IMR-90 (cell line): ENCODE results near the gene FMO1. TPM values are rescaled to one million over a fixed set of nuclear protein-coding genes. Genes with fewer than 3 reads are reported as not detected.

ENCODE experiments used
- ATAC-seq: fragments of 200-7000 bp; cut with Tn5 transposase; 2 replicates; pipeline ENCODE4 v1.9.1; 2020; ENCODE audit warnings: low read depth, mild to moderate bottlenecking, moderate library complexity
- BruUV-seq: library from RNA; stranded (reverse); fragments of 400-500 nt; replicated peaks from 2 replicates; lab custom pipeline; 2021; lab: Mats Ljungman, UMichigan
- CTCF ChIA-PET: fragments of 300-600 bp; formaldehyde crosslinking; extraction: SDS; loops from one replicate; lab custom pipeline; 2021; ENCODE audit warnings: antibody characterized with exemption; lab: Yijun Ruan, JAX
- POLR2A ChIA-PET: fragments of 300-600 bp; sonication (Branson Sonifier 250); formaldehyde crosslinking; loops from one replicate; lab custom pipeline; 2022; ENCODE audit warnings: antibody characterized with exemption; ENCODE audit not compliant: unreplicated experiment; lab: Charles Lee
- DNase-seq: peaks from one replicate; pipeline ENCODE4 v3.0.0; 2013
- H2AFZ ChIP-seq: replicated peaks from 2 replicates; pipeline ENCODE3; 2013; ENCODE audit warnings: low read length, mild to moderate bottlenecking; ENCODE audit not compliant: poor library complexity
- H2AK5ac ChIP-seq: 2 replicates; pipeline ENCODE4 v1.6.1; 2013; ENCODE audit warnings: low read depth, low read length, inconsistent platforms
- H2AK9ac ChIP-seq: replicated peaks from 2 replicates; pipeline ENCODE3; 2013; ENCODE audit warnings: mild to moderate bottlenecking, low read depth, low read length, moderate library complexity; ENCODE audit not compliant: poor library complexity
- H2BK120ac ChIP-seq: 2 replicates; pipeline ENCODE4 v1.6.1; 2013; ENCODE audit warnings: low read depth, low read length, inconsistent platforms
- H2BK15ac ChIP-seq: 3 replicates; pipeline ENCODE4 v1.6.1; 2013; ENCODE audit warnings: low read depth, low read length, inconsistent platforms
- H2BK20ac ChIP-seq: 2 replicates; pipeline ENCODE4 v1.6.1; 2013; ENCODE audit warnings: low read depth, mild to moderate bottlenecking, inconsistent platforms, low read length, moderate library complexity
- H2BK5ac ChIP-seq: 2 replicates; pipeline ENCODE4 v1.6.1; 2013; ENCODE audit warnings: mild to moderate bottlenecking, low read depth, low read length, inconsistent platforms; ENCODE audit not compliant: poor library complexity, severe bottlenecking
- H3K14ac ChIP-seq: replicated peaks from 2 replicates; pipeline ENCODE4 v1.6.1; 2013; ENCODE audit warnings: low read depth, low read length, inconsistent platforms
- H3K18ac ChIP-seq: 2 replicates; pipeline ENCODE4 v1.6.1; 2013; ENCODE audit warnings: low read depth, low read length, control low read depth
- H3K23ac ChIP-seq: 2 replicates; pipeline ENCODE4 v1.6.1; 2013; ENCODE audit warnings: low read depth, low read length, inconsistent platforms
- H3K27ac ChIP-seq: 2 replicates; pipeline ENCODE4 v1.5.1; 2013; ENCODE audit warnings: mild to moderate bottlenecking, control low read depth, low read length; ENCODE audit not compliant: insufficient read depth
- H3K27me3 ChIP-seq: 2 replicates; pipeline ENCODE4 v1.6.1; 2013; ENCODE audit warnings: low read length; ENCODE audit not compliant: control insufficient read depth, insufficient read depth
- H3K36me3 ChIP-seq: 2 replicates; pipeline ENCODE4 v1.6.1; 2013; ENCODE audit warnings: low read length, mixed read lengths; ENCODE audit not compliant: control insufficient read depth, insufficient read depth
- H3K4ac ChIP-seq: 2 replicates; pipeline ENCODE4 v1.6.1; 2013; ENCODE audit warnings: low read depth, low read length, inconsistent platforms
- H3K4me1 ChIP-seq: 2 replicates; pipeline ENCODE4 v1.6.1; 2013; ENCODE audit warnings: low read length, mixed read lengths; ENCODE audit not compliant: control insufficient read depth, insufficient read depth
- H3K4me2 ChIP-seq: 2 replicates; pipeline ENCODE4 v1.6.1; 2013; ENCODE audit warnings: low read depth, mild to moderate bottlenecking, control low read depth, low read length, moderate library complexity
- H3K4me3 ChIP-seq: 2 replicates; pipeline ENCODE4 v1.5.1; 2013; ENCODE audit warnings: low read depth, mild to moderate bottlenecking, control low read depth, low read length, moderate library complexity; ENCODE audit not compliant: insufficient read depth
- H3K56ac ChIP-seq: 2 replicates; pipeline ENCODE4 v1.6.1; 2013; ENCODE audit warnings: low read length, inconsistent platforms; ENCODE audit not compliant: insufficient read depth; ENCODE audit errors: extremely low read depth
- H3K79me1 ChIP-seq, 2 experiments: 2 replicates each; pipeline ENCODE4 v1.6.1; 2013; ENCODE audit warnings: low read length in 2 of 2, inconsistent platforms in 1 of 2, low read depth in 1 of 2
- H3K9ac ChIP-seq: 2 replicates; pipeline ENCODE4 v1.6.1; 2013; ENCODE audit warnings: low read depth, low read length, control low read depth
- H3K9me1 ChIP-seq: 2 replicates; pipeline ENCODE4 v1.6.1; 2013; ENCODE audit warnings: low read length, inconsistent platforms; ENCODE audit not compliant: insufficient read depth
- H3K9me3 ChIP-seq: 2 replicates; pipeline ENCODE4 v1.6.1; 2013; ENCODE audit warnings: low read length; ENCODE audit not compliant: control insufficient read depth, insufficient read depth
- H4K20me1 ChIP-seq: 2 replicates; pipeline ENCODE4 v1.6.1; 2013; ENCODE audit warnings: low read length, inconsistent platforms; ENCODE audit not compliant: insufficient read depth
- H4K5ac ChIP-seq: 2 replicates; pipeline ENCODE4 v1.6.1; 2013; ENCODE audit warnings: mild to moderate bottlenecking, low read depth, low read length, control low read depth
- H4K8ac ChIP-seq, 2 experiments: 2 replicates each; pipeline ENCODE4 v1.6.1; 2013; ENCODE audit warnings: low read depth in 2 of 2, low read length in 2 of 2, control low read depth in 1 of 2, inconsistent platforms in 1 of 2
- H4K91ac ChIP-seq: 2 replicates; pipeline ENCODE4 v1.6.1; 2013; ENCODE audit warnings: low read depth, low read length, inconsistent platforms; ENCODE audit not compliant: insufficient read depth
- BHLHE40 ChIP-seq: fragments of 150-350 bp; IDR thresholded peaks from 2 replicates; pipeline ENCODE4 v1.6.1; 2016; ENCODE audit warnings: mild to moderate bottlenecking, low read depth, low read length
- CEBPB ChIP-seq: IDR thresholded peaks from 2 replicates; pipeline ENCODE4 v1.6.1; 2012; ENCODE audit warnings: low read depth, low read length, improper control_type of control experiment
- CTCF ChIP-seq: conservative IDR thresholded peaks from 2 replicates; pipeline ENCODE4 v1.5.1; 2012; ENCODE audit warnings: mild to moderate bottlenecking, low read depth, low read length, improper control_type of control experiment
- ELK1 ChIP-seq: fragments of 150-350 bp; IDR thresholded peaks from 2 replicates; pipeline ENCODE4 v1.6.1; 2016; ENCODE audit warnings: low read depth, mild to moderate bottlenecking, low read length, moderate library complexity, borderline replicate concordance
- MXI1 ChIP-seq: IDR thresholded peaks from 2 replicates; pipeline ENCODE4 v1.6.1; 2012; ENCODE audit warnings: low read depth, mild to moderate bottlenecking, low read length, moderate library complexity, borderline replicate concordance
- NFE2L2 ChIP-seq: fragments of 150-350 bp; IDR thresholded peaks from 2 replicates; pipeline ENCODE4 v1.6.1; 2016; ENCODE audit warnings: low read depth, mild to moderate bottlenecking, low read length
- POLR2A ChIP-seq: IDR thresholded peaks from 2 replicates; pipeline ENCODE4 v1.6.1; 2012; ENCODE audit warnings: mild to moderate bottlenecking, low read depth, low read length
- RAD21 ChIP-seq: IDR thresholded peaks from 2 replicates; pipeline ENCODE4 v1.6.1; 2012; ENCODE audit warnings: low read length, improper control_type of control experiment
- RCOR1 ChIP-seq: IDR thresholded peaks from 2 replicates; pipeline ENCODE4 v1.6.1; 2012; ENCODE audit warnings: mild to moderate bottlenecking, low read length, improper control_type of control experiment; ENCODE audit not compliant: insufficient replicate concordance
- RFX5 ChIP-seq: IDR thresholded peaks from 2 replicates; pipeline ENCODE4 v1.8.0; 2012; ENCODE audit warnings: low read depth, mild to moderate bottlenecking, low read length, moderate library complexity
- USF2 ChIP-seq: fragments of 150-350 bp; IDR thresholded peaks from 2 replicates; pipeline ENCODE4 v1.6.1; 2017; ENCODE audit warnings: mild to moderate bottlenecking, antibody characterized with exemption, low read length, low read depth
- dilution Hi-C: fragments of 300-500 bp; cut with HindIII; formaldehyde crosslinking; loops from one replicate; pipeline ENCODE4 v1.14.3; 2018; ENCODE audit warnings: low sequenced_read_pairs; ENCODE audit not compliant: unreplicated experiment
- in situ Hi-C: fragments of 300-500 bp; cut with MboI; formaldehyde crosslinking; loops from 3 replicates; pipeline ENCODE4 v1.14.3; 2019; ENCODE audit warnings: low sequenced_read_pairs, inconsistent platforms, mixed read lengths
- intact Hi-C: fragments of 100-400 bp; cut with micrococcal nuclease; formaldehyde crosslinking; loops from 2 replicates; pipeline ENCODE4 v1.10.0; 2022
- polyA plus RNA-seq, 3 experiments: library from polyadenylated mRNA; depleted of rRNA; stranded (reverse); fragments of >200 nt; gene quantifications; 2 replicates each; pipeline ENCODE4 v1.2.3, GENCODE V29; 2012; ENCODE audit warnings: low replicate concordance in 1 of 3
- total RNA-seq: library from RNA; depleted of rRNA; stranded (reverse); fragments of >200 nt; gene quantifications from 2 replicates; pipeline ENCODE4 v1.2.3, GENCODE V29; 2012

The FMO1 gene
- total and polyA plus RNA-seq, 2 of the 4 experiments (the other 2 are of a cell fraction) = not detected

- H2BK20ac ChIP-seq = no peak overlapping the region
- H2BK120ac ChIP-seq = no peak overlapping the region
- dilution Hi-C loops (no loop called here), in situ Hi-C loops (loop anchor here (5.0 to 10.0 kb wide), 2 partner anchors 149 to 257 kb away; no protein-coding TSS in a partner anchor), intact Hi-C loops (no loop called here)
- no peak overlapping the region for H2BK5ac ChIP-seq
- H3K4ac ChIP-seq = no peak overlapping the region
- no peak overlapping the region for H3K4me3 ChIP-seq
- no peak overlapping the region for H3K23ac ChIP-seq
- TF ChIP-seq USF2 (no peak), POLR2A (no peak), NFE2L2 (no peak), RFX5 (no peak), ELK1 (no peak), RAD21 (no peak), CTCF (no peak), MXI1 (no peak), RCOR1 (no peak), CEBPB (no peak), BHLHE40 (no peak)
- H3K9ac ChIP-seq = no peak overlapping the region
- H4K5ac ChIP-seq = no peak overlapping the region
- H3K79me1 ChIP-seq = no peaks in the 10 kb centered on the region
- H2AFZ ChIP-seq = no peak overlapping the region
- no peak overlapping the region for H3K14ac ChIP-seq
- no peak overlapping the region for H3K56ac ChIP-seq
- H3K36me3 ChIP-seq = no peaks in the 10 kb centered on the region
- H2AK9ac ChIP-seq = no peak overlapping the region
- H3K4me1 ChIP-seq = no peaks in the 10 kb centered on the region
- H4K20me1 ChIP-seq = no peaks in the 10 kb centered on the region
- no TSS peak for BruUV-seq
- CTCF ChIA-PET = interaction anchor here (0.6 kb wide), 1 partner anchor 17 kb away, joined by 5 read pairs; the partner anchor contains the start of gene FMO1
- H3K27ac ChIP-seq = no peak overlapping the region
- H4K91ac ChIP-seq = no peak overlapping the region
- POLR2A ChIA-PET = no interaction called here
- H4K8ac ChIP-seq = no peak overlapping the region
- H3K27me3 ChIP-seq = no peaks in the 10 kb centered on the region
- H3K4me2 ChIP-seq = no peak overlapping the region
- no peaks in the 10 kb centered on the region for H3K9me1 ChIP-seq
- H3K9me3 ChIP-seq = no peaks in the 10 kb centered on the region
- no peak overlapping the region for H2BK15ac ChIP-seq
- ATAC-seq (no peak), DNase-seq (no peak)
- H3K18ac ChIP-seq = no peak overlapping the region
- H2AK5ac ChIP-seq = no peak overlapping the region
Observed at GRCh38 chr1:171231326-171231725, 17.0 kb upstream of the FMO1 start.
